Stimulated activated naive CD4-positive, alpha-beta T cell treated with Interleukin-2 at 50 U/mL for 16 hours (primary cell): ENCODE measurements around the gene TTYH3.
A peak's percentile ranks its signal among the peaks of the same experiment; 100 is the strongest.

Experiments used
- DNase-seq: peaks from one replicate; lab custom pipeline; 2025; lab: John Stamatoyannopoulos, UW

The TTYH3 gene

GRCh38 chr7:2708547-2709310, 76.9 kb downstream of the TTYH3 start:
- DNase-seq, result no peak

DNA sequence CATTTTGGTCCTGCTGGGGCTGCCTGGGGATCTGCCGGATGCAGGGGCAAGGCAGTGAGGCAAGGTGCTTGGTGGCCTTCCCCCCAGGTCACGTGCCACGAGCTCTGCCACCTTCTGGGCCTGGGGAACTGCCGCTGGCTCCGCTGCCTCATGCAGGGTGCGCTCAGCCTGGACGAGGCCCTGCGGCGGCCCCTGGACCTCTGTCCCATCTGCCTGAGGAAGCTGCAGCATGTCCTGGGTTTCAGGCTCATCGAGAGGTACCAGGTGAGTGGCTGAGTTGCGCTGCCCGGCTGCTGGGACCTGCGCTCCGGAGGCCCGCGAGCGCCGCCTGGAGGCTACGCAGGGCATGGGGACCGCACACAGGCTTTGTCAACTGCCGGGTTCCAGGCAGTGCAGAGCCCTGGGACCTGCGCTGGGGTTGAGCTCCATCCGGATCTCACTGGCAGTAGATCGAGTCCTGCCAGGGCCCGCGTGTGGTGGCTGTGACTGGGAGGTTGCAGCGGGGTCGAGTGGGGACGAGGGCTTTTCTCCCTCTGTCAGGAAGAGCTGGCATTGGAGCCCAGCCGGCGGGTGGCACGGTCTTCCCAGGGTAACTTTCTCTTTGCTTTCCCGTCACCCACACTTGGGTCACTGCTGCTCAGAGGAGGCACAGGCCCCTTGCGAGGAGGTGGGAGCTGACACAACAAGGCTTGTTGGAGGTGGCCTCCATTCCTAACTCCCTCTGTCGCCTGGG, 77.9 kb downstream of the TTYH3 start:
- DNase-seq, result peak; percentile 70

- DNase-seq, result peak; percentile 60
These were observed 78.5 kb downstream of the TTYH3 start for GRCh38 chr7:2710286-2710655.

DNA sequence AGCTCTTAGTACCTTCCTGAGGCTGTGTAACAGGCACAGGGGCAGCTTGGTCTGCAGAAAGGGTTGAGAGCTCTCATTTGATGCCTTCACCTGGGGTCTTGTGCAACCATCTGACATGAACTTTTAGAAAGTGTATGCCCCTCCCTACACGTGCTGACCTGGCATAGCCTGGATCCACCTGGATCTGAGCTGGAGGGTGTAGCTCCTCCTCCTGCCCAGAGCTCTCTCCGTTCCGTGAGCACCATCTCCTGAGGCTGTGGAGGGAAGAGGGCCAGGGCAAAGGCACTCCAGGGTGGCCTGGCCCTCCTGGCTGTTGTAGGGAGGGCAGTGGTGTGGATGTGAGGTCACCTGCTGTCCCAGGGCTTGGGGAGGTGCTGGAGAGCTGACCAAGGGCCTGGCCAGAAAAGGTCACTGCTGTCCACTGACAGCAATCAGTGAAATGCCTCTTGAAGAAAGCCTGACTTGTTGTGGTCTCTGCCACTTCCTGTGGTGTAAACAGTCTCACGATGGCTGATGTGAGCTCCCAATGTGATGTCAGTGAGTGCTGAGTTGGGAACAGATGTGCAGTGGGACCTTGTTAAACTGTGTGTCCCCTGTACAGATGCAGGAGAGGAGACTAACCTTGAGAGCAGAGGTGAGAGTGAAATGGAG, 79.2 kb downstream of the TTYH3 start:
- no peak for DNase-seq

DNA sequence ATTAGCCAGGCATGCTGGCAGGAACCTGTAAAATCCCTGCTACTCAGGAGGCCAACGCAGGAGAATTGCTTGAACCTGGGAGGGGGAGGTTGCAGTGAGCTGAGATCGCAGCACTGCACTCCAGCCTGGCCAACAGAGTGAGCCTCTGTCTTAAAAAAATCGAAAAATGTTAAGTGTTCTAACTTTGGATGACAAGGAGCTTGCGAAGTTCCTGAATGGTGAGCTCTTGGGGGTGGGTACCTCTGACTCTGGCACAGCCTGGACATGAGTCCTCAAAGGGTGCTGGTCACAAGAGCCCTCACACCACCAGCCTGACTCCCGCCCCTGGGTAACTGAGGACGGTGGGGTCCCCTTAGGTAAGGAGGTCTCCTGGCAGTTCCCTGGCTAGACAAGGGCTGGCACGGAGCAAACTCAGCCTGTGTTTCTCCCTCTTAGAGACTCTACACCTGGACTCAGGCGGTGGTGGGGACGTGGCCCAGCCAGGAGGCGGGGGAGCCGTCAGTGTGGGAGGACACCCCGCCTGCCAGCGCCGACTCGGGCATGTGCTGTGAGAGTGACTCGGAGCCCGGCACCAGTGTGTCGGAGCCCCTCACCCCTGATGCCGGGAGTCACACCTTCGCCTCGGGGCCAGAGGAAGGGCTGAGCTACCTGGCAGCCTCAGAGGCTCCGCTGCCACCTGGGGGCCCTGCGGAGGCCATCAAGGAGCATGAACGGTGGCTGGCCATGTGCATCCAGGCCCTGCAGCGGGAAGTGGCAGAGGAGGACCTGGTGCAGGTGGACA, 80.3 kb downstream of the TTYH3 start:
- no peak for DNase-seq

- no peak for DNase-seq
These were observed 81.6 kb downstream of the TTYH3 start for GRCh38 chr7:2713370-2713769.

DNA sequence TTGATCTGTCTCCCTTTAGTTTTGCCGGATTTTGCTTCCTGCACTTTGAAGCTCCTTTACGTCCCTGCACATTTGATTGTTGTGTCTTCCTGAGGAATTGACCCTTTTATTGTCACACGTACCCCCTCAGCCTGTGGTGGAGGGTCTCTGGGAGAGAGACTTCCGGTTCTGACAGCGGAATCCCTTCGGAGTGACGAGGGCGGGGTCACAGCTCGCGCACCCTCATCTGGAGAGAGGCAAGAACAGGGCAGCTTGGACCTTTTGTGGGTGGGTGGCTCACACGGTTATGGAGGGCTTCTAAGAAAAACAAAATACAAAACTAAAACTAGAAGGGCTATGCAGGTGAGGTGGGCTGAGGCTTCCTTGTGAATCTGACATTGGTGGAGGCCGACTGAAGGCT, 82.2 kb downstream of the TTYH3 start:
- DNase-seq, result no peak
